Ovary (tissue), 9 donors: ENCODE measurements around the gene PMM2. TPM values are rescaled to one million over a fixed set of nuclear protein-coding genes. Genes with fewer than 3 reads are reported as not detected.
"Not testable (repeated sequence)": the region's sequence is repeated elsewhere in the genome, so short reads cannot be mapped to it uniquely, and the experiment has no call there.

Experiments used
- DNase-seq, 5 donors: peaks; one replicate each; pipeline ENCODE4 v3.0.0-alpha.2; 2019 to 2020
- H3K27ac ChIP-seq, 2 donors: fragments of 200-600 bp; one replicate each; pipeline versions ENCODE4 v1.5.1 to v1.8.0; 2019 to 2022
- H3K27me3 ChIP-seq: fragments of 200-600 bp; one replicate; pipeline ENCODE4 v1.8.0; 2022
- H3K36me3 ChIP-seq: fragments of 200-600 bp; sonication (generic); one replicate; pipeline ENCODE4 v1.5.1; 2019
- H3K4me1 ChIP-seq: one replicate; pipeline ENCODE4 v1.8.1; 2013; ENCODE audit warnings: mild to moderate bottlenecking, moderate library complexity; ENCODE audit not compliant: insufficient read depth
- H3K4me3 ChIP-seq: fragments of 200-600 bp; sonication (generic); one replicate; pipeline ENCODE4 v1.5.1; 2017
- H3K9me3 ChIP-seq, 2 donors: fragments of 200-600 bp in 1 of 2; sonication (generic) in 1 of 2; one replicate each; pipeline versions ENCODE4 v1.5.1 to v1.8.1; 2013 to 2019; ENCODE audit warnings: mild to moderate bottlenecking in 1 of 2, moderate library complexity in 1 of 2
- EP300 ChIP-seq: sonication (generic); formaldehyde crosslinking; IDR thresholded peaks from one replicate; pipeline ENCODE4 v1.6.1; 2017; ENCODE audit warnings: antibody characterized with exemption
- POLR2A ChIP-seq: fragments of 450-650 bp; IDR thresholded peaks from one replicate; pipeline ENCODE4 v1.6.1; 2017; ENCODE audit warnings: antibody characterized with exemption, mild to moderate bottlenecking, moderate library complexity
- WGBS, 3 donors: extraction: QIAGEN DNeasy Blood & Tissue Kit in 1 of 3; methylation state at CpG; one replicate each; pipeline versions ENCODE4 v1.1.5 to v1.1.7; 2013 to 2017; 5-methylcytosine and 5-hydroxymethylcytosine counted together
- intact Hi-C, 4 donors: fragments of 100-400 bp; cut with DNase I; formaldehyde crosslinking; loops; one replicate each; pipeline versions ENCODE4 v1.11.0 to v1.15.1; 2022 to 2023
- polyA plus RNA-seq, 2 donors: library from polyadenylated mRNA; stranded (reverse); fragments of 200-250 nt in 1 of 2; fragments of 350-450 nt in 1 of 2; fragmentation: Illumina TruSeq in 1 of 2; extraction: RNeasy Lipid Tissue Mini Kit (QIAGEN cat#74804) in 1 of 2; gene quantifications; one replicate each; pipeline ENCODE4 v1.2.3, GENCODE V29; 2013 to 2014
- total RNA-seq, 7 donors: library from RNA; depleted of rRNA in 2 of 7; stranded (reverse); fragments of >200 nt in 2 of 7; fragmentation: NEBNext Ultra II Directional in 3 of 7; extraction: Animal tissue kit (Norgen Biotek cat#: 25700) in 3 of 7; gene quantifications; one replicate each; pipeline versions ENCODE4 v1.1.0 to v1.2.4, GENCODE V29; 2016 to 2023
- TF ChIP-seq, protein P1 (sequence below), 3 donors: fragments of 450-650 bp in 2 of 3; fragments of 200-600 bp in 1 of 3; IDR thresholded peaks; one replicate each; pipeline versions ENCODE4 v1.5.1 to v1.8.0; 2016 to 2022; ENCODE audit warnings: antibody characterized with exemption in 3 of 3, mild to moderate bottlenecking in 1 of 3
- donor health status: DM: no; HTN: no; CAD: no; lungs with moderate emphysema.
- donor health status: DM: no; HTN: no; CAD: no.
- donor health status: Bipolar disorder and iron deficiency.
- donor health status: DM: yes; HTN: yes; CAD: no.
- donor health status: DM: no; HTN: no; CAD: no.
- donor health status: DM: yes; HTN: yes; CAD: no.

The PMM2 gene
- total and polyA plus RNA-seq, 9 donors: 9.6 to 38.6 (median 23.1) TPM

- H3K27me3 ChIP-seq: no peaks in the 10 kb centered on the region
- intact Hi-C loops: loop anchor here in 1 of 4 donors (10.0 kb wide), 1 partner anchor 207 kb away; no protein-coding TSS in a partner anchor
- no peak for DNase-seq
- no peak overlapping the region for H3K4me3 ChIP-seq
- H3K36me3 ChIP-seq: no peaks in the 10 kb centered on the region
- H3K4me1 ChIP-seq: no peaks in the 10 kb centered on the region
- H3K9me3 ChIP-seq: no peaks in the 10 kb centered on the region
- no peak overlapping the region for H3K27ac ChIP-seq
- WGBS, 3 donors: 87 to 93% (median 90%) methylated on average over 8 of the region's 8 CpGs
- TF ChIP-seq, protein P1, sequence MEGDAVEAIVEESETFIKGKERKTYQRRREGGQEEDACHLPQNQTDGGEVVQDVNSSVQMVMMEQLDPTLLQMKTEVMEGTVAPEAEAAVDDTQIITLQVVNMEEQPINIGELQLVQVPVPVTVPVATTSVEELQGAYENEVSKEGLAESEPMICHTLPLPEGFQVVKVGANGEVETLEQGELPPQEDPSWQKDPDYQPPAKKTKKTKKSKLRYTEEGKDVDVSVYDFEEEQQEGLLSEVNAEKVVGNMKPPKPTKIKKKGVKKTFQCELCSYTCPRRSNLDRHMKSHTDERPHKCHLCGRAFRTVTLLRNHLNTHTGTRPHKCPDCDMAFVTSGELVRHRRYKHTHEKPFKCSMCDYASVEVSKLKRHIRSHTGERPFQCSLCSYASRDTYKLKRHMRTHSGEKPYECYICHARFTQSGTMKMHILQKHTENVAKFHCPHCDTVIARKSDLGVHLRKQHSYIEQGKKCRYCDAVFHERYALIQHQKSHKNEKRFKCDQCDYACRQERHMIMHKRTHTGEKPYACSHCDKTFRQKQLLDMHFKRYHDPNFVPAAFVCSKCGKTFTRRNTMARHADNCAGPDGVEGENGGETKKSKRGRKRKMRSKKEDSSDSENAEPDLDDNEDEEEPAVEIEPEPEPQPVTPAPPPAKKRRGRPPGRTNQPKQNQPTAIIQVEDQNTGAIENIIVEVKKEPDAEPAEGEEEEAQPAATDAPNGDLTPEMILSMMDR (IDR thresholded peaks at IDR 0.05): no peak
- TF ChIP-seq EP300 (no peak), POLR2A (no peak)
Measured at GRCh38 chr16:8781797-8782196, 15.8 kb upstream of the PMM2 start.

DNA sequence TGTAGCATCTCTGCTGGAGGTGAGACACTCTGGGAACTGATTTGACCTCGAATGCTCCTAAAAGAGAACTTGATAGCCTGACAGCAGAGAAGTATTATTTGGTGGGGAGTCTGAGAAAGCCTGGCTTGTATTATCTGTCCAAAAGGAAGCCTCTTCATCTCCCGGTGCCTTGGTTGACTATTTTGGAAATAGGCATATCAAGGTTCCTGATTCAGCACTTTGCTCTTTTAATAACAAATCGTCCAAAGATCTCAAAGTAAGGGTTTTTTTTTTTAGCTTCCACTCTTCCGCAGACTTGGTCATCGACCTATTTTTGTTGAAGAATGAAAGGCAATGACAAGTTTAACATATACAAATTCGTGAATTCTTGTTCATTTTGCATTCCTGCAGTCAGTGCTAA, 15.0 kb upstream of the PMM2 start:
- WGBS, 3 donors: 45 to 61% (median 56%) methylated on average over 6 of the region's 6 CpGs
- TF ChIP-seq, protein P1 (IDR thresholded peaks at IDR 0.05): no peak
- TF ChIP-seq POLR2A (no peak), EP300 (no peak)
- Histone ChIP-seq H3K36me3 (no peaks in the 10 kb centered on the region), H3K27me3 (no peaks in the 10 kb centered on the region), H3K9me3 (no peaks in the 10 kb centered on the region), H3K27ac (no peak overlapping the region), H3K4me3 (no peak overlapping the region), H3K4me1 (no peaks in the 10 kb centered on the region)
- intact Hi-C loops: loop anchor here in 1 of 4 donors (10.0 kb wide), 1 partner anchor 208 kb away; no protein-coding TSS in a partner anchor
- DNase-seq: no peak

DNA sequence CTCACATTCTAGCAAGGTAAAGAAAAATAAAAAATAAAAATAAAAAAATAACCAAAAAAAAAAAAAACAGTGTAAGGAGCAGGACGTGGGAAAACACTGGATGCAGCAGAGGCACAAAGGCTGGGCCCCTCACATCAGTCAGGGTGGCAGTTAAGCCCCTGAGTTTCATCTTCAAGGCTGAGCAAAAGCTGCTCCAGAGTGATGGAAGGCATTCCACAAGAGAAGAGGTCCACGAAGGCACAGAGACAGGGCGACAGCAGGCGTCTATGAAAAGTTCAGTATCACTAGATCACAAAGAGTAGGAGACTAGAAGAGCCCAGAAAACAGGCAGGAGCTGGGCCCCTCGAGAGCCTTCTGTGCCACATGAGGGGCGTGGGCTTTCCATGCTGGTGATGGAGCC, 12.2 kb upstream of the PMM2 start:
- WGBS, 3 donors: 80 to 83% (median 81%) methylated on average over 6 of the region's 6 CpGs
- H3K27me3 ChIP-seq: no peaks in the 10 kb centered on the region
- H3K36me3 ChIP-seq: no peaks in the 10 kb centered on the region
- TF ChIP-seq EP300 (no peak), POLR2A (no peak)
- TF ChIP-seq, protein P1 (IDR thresholded peaks at IDR 0.05): no peak
- DNase-seq: no peak
- H3K9me3 ChIP-seq: no peaks in the 10 kb centered on the region
- no peaks in the 10 kb centered on the region for H3K4me1 ChIP-seq
- H3K27ac ChIP-seq: no peak overlapping the region
- intact Hi-C loops: loop anchor here in 1 of 4 donors (10.0 kb wide), 1 partner anchor 211 kb away; no protein-coding TSS in a partner anchor
- H3K4me3 ChIP-seq: no peak overlapping the region

DNA sequence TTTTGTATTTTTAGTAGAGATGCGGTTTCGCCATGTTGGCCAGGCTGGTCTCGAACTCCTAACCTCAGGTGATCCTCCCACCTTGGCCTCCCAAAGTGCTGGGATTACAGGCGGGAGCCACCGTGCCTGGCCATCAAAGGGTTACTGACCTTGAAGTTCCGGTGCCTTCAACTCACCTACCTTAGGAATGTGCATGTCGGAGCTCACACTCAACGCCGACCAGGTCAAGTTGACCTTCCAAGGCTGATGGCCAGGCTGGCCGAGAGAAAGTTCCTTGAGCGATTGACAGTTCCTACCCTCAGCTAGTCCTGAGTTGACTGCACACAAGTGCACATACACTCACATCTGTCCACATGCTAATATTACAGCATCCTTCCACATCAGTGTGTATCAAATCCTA, 11.3 kb upstream of the PMM2 start:
- intact Hi-C loops: loop anchor here in 1 of 4 donors (10.0 kb wide), 1 partner anchor 212 kb away; no protein-coding TSS in a partner anchor
- H3K27me3 ChIP-seq, H3K4me3 ChIP-seq, H3K9me3 ChIP-seq, H3K36me3 ChIP-seq, H3K27ac ChIP-seq, H3K4me1 ChIP-seq, DNase-seq: not testable (repeated sequence)
- WGBS, 3 donors: 47 to 61% (median 50%) methylated on average over 11 of the region's 11 CpGs

- intact Hi-C loops: loop anchor here in 1 of 4 donors (10.0 kb wide), 1 partner anchor 214 kb away; no protein-coding TSS in a partner anchor
- H3K27ac ChIP-seq: no peak overlapping the region
- no peak overlapping the region for H3K4me3 ChIP-seq
- no peaks in the 10 kb centered on the region for H3K9me3 ChIP-seq
- no peak for DNase-seq
- H3K27me3 ChIP-seq: no peaks in the 10 kb centered on the region
- 71 to 81% (median 76%) methylated on average over 8 of the region's 8 CpGs for WGBS, 3 donors
- no peaks in the 10 kb centered on the region for H3K4me1 ChIP-seq
- H3K36me3 ChIP-seq: no peaks in the 10 kb centered on the region
- TF ChIP-seq POLR2A: no peak
- TF ChIP-seq, protein P1 (IDR thresholded peaks at IDR 0.05): no peak
- TF ChIP-seq EP300: no peak
Measured at GRCh38 chr16:8788578-8789172, 9.0 kb upstream of the PMM2 start.
